GM21423 (cell line): Measurements from ENCODE around the gene C1orf116.

Experiments
- ATAC-seq: cut with Tn5 transposase; IDR thresholded peaks from one replicate; pipeline ENCODE4 v1.9.1; 2021; ENCODE audit warnings: mild to moderate bottlenecking, moderate library complexity; ENCODE audit not compliant: unreplicated experiment

Gene C1orf116

GRCh38 chr1:207020709-207021107 lies 11.8 kb downstream of the C1orf116 start:
- no peak for ATAC-seq

- ATAC-seq = no peak
Measured at GRCh38 chr1:207020065-207020708, 12.4 kb downstream of the C1orf116 start.

GRCh38 chr1:207019661-207020060 lies 12.9 kb downstream of the C1orf116 start:
- no peak for ATAC-seq

- no peak for ATAC-seq
Measured at GRCh38 chr1:207019161-207019560, 13.4 kb downstream of the C1orf116 start.

GRCh38 chr1:207018707-207019106 lies 13.8 kb downstream of the C1orf116 start:
- ATAC-seq = no peak

- ATAC-seq = no peak
Measured at GRCh38 chr1:207017615-207018559, 14.7 kb downstream of the C1orf116 start.

- no peak for ATAC-seq
Measured at GRCh38 chr1:207015791-207016190, 16.8 kb downstream of the C1orf116 start.

GRCh38 chr1:207014728-207015127 lies 17.8 kb downstream of the C1orf116 start:
- no peak for ATAC-seq

GRCh38 chr1:207013321-207014085 lies 19.1 kb downstream of the C1orf116 start:
- no peak for ATAC-seq

- no peak for ATAC-seq
Measured at GRCh38 chr1:207010726-207011125, 21.8 kb downstream of the C1orf116 start.

GRCh38 chr1:207009945-207010344 lies 22.6 kb downstream of the C1orf116 start:
- ATAC-seq = no peak

- ATAC-seq = no peak
Measured at GRCh38 chr1:207009182-207009850, 23.2 kb downstream of the C1orf116 start.

GRCh38 chr1:207007352-207008033 lies 25.1 kb downstream of the C1orf116 start:
- ATAC-seq = no peak

- ATAC-seq = no peak
Measured at GRCh38 chr1:207006914-207007313, 25.6 kb downstream of the C1orf116 start.

GRCh38 chr1:207006083-207006482 lies 26.5 kb downstream of the C1orf116 start:
- no peak for ATAC-seq

- no peak for ATAC-seq
Measured at GRCh38 chr1:207004931-207005830, 27.4 kb downstream of the C1orf116 start.

- no peak for ATAC-seq
Measured at GRCh38 chr1:207003210-207003609, 29.3 kb downstream of the C1orf116 start.

- no peak for ATAC-seq
Measured at GRCh38 chr1:207002724-207003146, 29.8 kb downstream of the C1orf116 start.
